Lower leg skin (tissue), 4 donors: ENCODE data around the gene DMRTA2. TPM values are rescaled to one million over a fixed set of nuclear protein-coding genes. Genes with fewer than 3 reads are reported as not detected.

Experiments used
- DNase-seq, 2 donors: peaks; one replicate each; pipeline ENCODE4 v3.0.0-alpha.2; 2019; ENCODE audit warnings: low spot score in 2 of 2
- H3K4me3 ChIP-seq: fragments of 200-600 bp; sonication (generic); 2 replicates; pipeline ENCODE4 v1.5.1; 2017; ENCODE audit warnings: mild to moderate bottlenecking, low read depth; ENCODE audit not compliant: poor library complexity, severe bottlenecking
- CTCF ChIP-seq, 3 donors: fragments of 450-650 bp; IDR thresholded peaks; one replicate each; pipeline ENCODE4 v1.5.1; 2016; ENCODE audit warnings: antibody characterized with exemption in 3 of 3, mild to moderate bottlenecking in 3 of 3, moderate library complexity in 2 of 3
- POLR2A ChIP-seq, 2 donors: fragments of 450-650 bp; IDR thresholded peaks; one replicate each; pipeline ENCODE4 v1.6.1; 2016 to 2017; ENCODE audit warnings: antibody characterized with exemption in 2 of 2, mild to moderate bottlenecking in 1 of 2, moderate library complexity in 1 of 2
- WGBS, 2 donors: methylation state at CpG; one replicate each; pipeline ENCODE4 v1.1.5; 2018; 5-methylcytosine and 5-hydroxymethylcytosine counted together
- intact Hi-C: fragments of 100-400 bp; cut with DNase I; formaldehyde crosslinking; loops from one replicate; pipeline ENCODE4 v1.15.0; 2023; ENCODE audit warnings: low total_unique reads
- total RNA-seq, 4 donors: library from RNA; depleted of rRNA; stranded (reverse); fragments of >200 nt; gene quantifications; one replicate each; pipeline ENCODE4 v1.1.0, GENCODE V29; 2016

The DMRTA2 gene
- total RNA-seq, 4 donors from 2014 or later = 0.23 TPM; not detected in 3

- intact Hi-C loops = loop anchor here (10.0 kb wide), 1 partner anchor 236 kb away; no protein-coding TSS in a partner anchor
- H3K4me3 ChIP-seq = no peak overlapping the region
- WGBS, 2 donors = 10 to 12% methylated on average over 30 to 31 of the region's 31 CpGs
- TF ChIP-seq CTCF (IDR thresholded peaks at IDR 0.05) (peak in 1 of 3 donors; percentile 34), POLR2A (IDR thresholded peaks at IDR 0.05) (no peak)
- DNase-seq = no peak
Measured at GRCh38 chr1:50368179-50369007, 54.9 kb downstream of the DMRTA2 start.
